ENCODE results near the gene EP400.
"Not testable (repeated sequence)": the region's sequence is repeated elsewhere in the genome, so short reads cannot be mapped to it uniquely, and the experiment has no call there.

The EP400 gene

GRCh38 chr12:132029503-132030300, 80.0 kb downstream of the EP400 start:
- no peak for DNase-seq (ENCODE audit: low read depth, low spot score)
- H3K4me3 ChIP-seq (ENCODE audit: low read length): no peak overlapping the region

GRCh38 chr12:132030367-132031038, 80.8 kb downstream of the EP400 start:
- H3K4me3 ChIP-seq (ENCODE audit: low read length): no peak overlapping the region
- DNase-seq (ENCODE audit: low read depth, low spot score): no peak

GRCh38 chr12:132033627-132034026, 83.9 kb downstream of the EP400 start:
- H3K4me3 ChIP-seq (ENCODE audit: low read length): no peak overlapping the region
- DNase-seq (ENCODE audit: low read depth, low spot score): no peak

GRCh38 chr12:132036063-132036683, 86.4 kb downstream of the EP400 start:
- H3K4me3 ChIP-seq (ENCODE audit: low read length): no peak overlapping the region
- no peak for DNase-seq (ENCODE audit: low read depth, low spot score)

- DNase-seq (ENCODE audit: low read depth, low spot score): no peak
- no peak overlapping the region for H3K4me3 ChIP-seq (ENCODE audit: low read length)
These were observed 91.3 kb downstream of the EP400 start for GRCh38 chr12:132040906-132041606.

- H3K4me3 ChIP-seq (ENCODE audit: low read length): no peak overlapping the region
- no peak for DNase-seq (ENCODE audit: low read depth, low spot score)
These were observed 93.5 kb downstream of the EP400 start for GRCh38 chr12:132043216-132043615.

GRCh38 chr12:132043770-132044467, 94.2 kb downstream of the EP400 start:
- DNase-seq (ENCODE audit: low read depth, low spot score): no peak

GRCh38 chr12:132044661-132045412, 95.1 kb downstream of the EP400 start:
- DNase-seq (ENCODE audit: low read depth, low spot score): no peak
- no peak overlapping the region for H3K4me3 ChIP-seq (ENCODE audit: low read length)

More at GRCh38 chr12:132043770-132044467, 94.2 kb downstream of the EP400 start:
- no peak overlapping the region for H3K4me3 ChIP-seq (ENCODE audit: low read length)

- no peak for DNase-seq (ENCODE audit: low read depth, low spot score)
- H3K4me3 ChIP-seq (ENCODE audit: low read length): no peak overlapping the region
These were observed 96.0 kb downstream of the EP400 start for GRCh38 chr12:132045751-132046150.

GRCh38 chr12:132046561-132046960, 96.8 kb downstream of the EP400 start:
- H3K4me3 ChIP-seq (ENCODE audit: low read length): no peak overlapping the region
- DNase-seq (ENCODE audit: low read depth, low spot score): no peak

- not testable (repeated sequence) for DNase-seq (ENCODE audit: low read depth, low spot score)
These were observed 97.9 kb downstream of the EP400 start for GRCh38 chr12:132047630-132048029.

GRCh38 chr12:132049442-132049841, 99.7 kb downstream of the EP400 start:
- H3K4me3 ChIP-seq (ENCODE audit: low read length): no peak overlapping the region
- DNase-seq (ENCODE audit: low read depth, low spot score): no peak

More at GRCh38 chr12:132047630-132048029, 97.9 kb downstream of the EP400 start:
- H3K4me3 ChIP-seq (ENCODE audit: low read length): not testable (repeated sequence)

GRCh38 chr12:132049876-132050275, 100.1 kb downstream of the EP400 start:
- H3K4me3 ChIP-seq (ENCODE audit: low read length): no peak overlapping the region
- no peak for DNase-seq (ENCODE audit: low read depth, low spot score)

- not testable (repeated sequence) for DNase-seq (ENCODE audit: low read depth, low spot score); H3K4me3 ChIP-seq (ENCODE audit: low read length)
These were observed 102.0 kb downstream of the EP400 start for GRCh38 chr12:132051718-132052117.

GRCh38 chr12:132052196-132052932, 102.6 kb downstream of the EP400 start:
- no peak overlapping the region for H3K4me3 ChIP-seq (ENCODE audit: low read length)
- DNase-seq (ENCODE audit: low read depth, low spot score): no peak

- no peak overlapping the region for H3K4me3 ChIP-seq (ENCODE audit: low read length)
- no peak for DNase-seq (ENCODE audit: low read depth, low spot score)
These were observed 103.9 kb downstream of the EP400 start for GRCh38 chr12:132053338-132054330.

Measured in Jurkat, Clone E6-1 (cell line).